Activated T-cell treated with anti-CD3 and anti-CD28 coated beads, Interleukin-2, amount 50 U/mL, for 72 hours (primary cell): ENCODE data around the gene C2orf15. TPM values are rescaled to one million over a fixed set of nuclear protein-coding genes. Genes with fewer than 3 reads are reported as not detected.
"Not testable (repeated sequence)": the region's sequence is repeated elsewhere in the genome, so short reads cannot be mapped to it uniquely, and the experiment has no call there.

Source experiments
- ATAC-seq, 2 donors: fragments of 150-1000 bp; cut with Tn5 transposase; replicated peaks in 1 of 2; 2 replicates each; pipeline ENCODE4 v1.10.0; 2021; ENCODE audit warnings: moderate library complexity in 2 of 2, mild to moderate bottlenecking in 1 of 2
- DNase-seq, 2 donors: peaks; one replicate each; pipeline ENCODE4 v3.0.0; 2021 to 2022; ENCODE audit warnings: mixed read lengths in 1 of 2
- H3K27ac Mint-ChIP-seq: one replicate; pipeline ENCODE4 v1.8.0; 2022; ENCODE audit warnings: mild to moderate bottlenecking, moderate library complexity, mixed read lengths
- H3K27me3 Mint-ChIP-seq: one replicate; pipeline ENCODE4 v1.8.0; 2022; ENCODE audit warnings: low read depth, mixed read lengths
- H3K36me3 Mint-ChIP-seq, 2 donors: one replicate each; pipeline ENCODE4 v1.8.0; 2022; ENCODE audit warnings: mixed read lengths in 2 of 2, mild to moderate bottlenecking in 1 of 2; ENCODE audit not compliant: insufficient read depth in 2 of 2
- H3K4me1 Mint-ChIP-seq: one replicate; pipeline ENCODE4 v1.8.0; 2022; ENCODE audit warnings: low read depth, mixed read lengths
- H3K4me3 Mint-ChIP-seq, 2 donors: one replicate each; pipeline ENCODE4 v1.8.0; 2022; ENCODE audit warnings: mild to moderate bottlenecking in 2 of 2, mixed read lengths in 2 of 2, moderate library complexity in 2 of 2
- H3K9me3 Mint-ChIP-seq, 2 donors: one replicate each; pipeline ENCODE4 v1.8.0; 2022; ENCODE audit warnings: mixed read lengths in 2 of 2
- total RNA-seq, 2 donors: library from RNA; stranded (reverse); gene quantifications; one replicate each; pipeline ENCODE4 v1.2.3, GENCODE V29; 2022

Gene C2orf15
- total RNA-seq, 2 donors from 2014 or later: 1.7 to 1.9 TPM

DNA sequence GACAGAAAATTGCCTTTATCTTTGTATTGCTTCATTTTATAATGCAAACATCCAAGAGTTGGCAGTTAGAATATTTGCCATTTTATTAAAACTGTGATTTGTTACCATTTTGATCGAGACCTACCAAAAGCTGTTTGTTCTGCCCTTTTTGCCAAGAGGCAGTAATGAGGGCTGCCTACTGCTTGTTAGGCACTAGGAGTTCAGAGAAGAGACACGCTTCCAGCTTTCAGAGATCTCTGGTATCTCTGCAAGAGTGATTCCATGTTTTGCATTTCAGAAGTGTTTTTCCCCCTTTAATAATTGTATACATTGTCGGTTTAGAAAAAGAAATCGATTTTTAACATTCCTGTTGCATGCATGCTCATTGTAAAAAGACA lies 40.1 kb downstream of the C2orf15 start:
- H3K27ac Mint-ChIP-seq: peak overlapping the region; percentile 98
- peaks cover 57% of the 10 kb centered on the region for H3K4me1 Mint-ChIP-seq
- H3K9me3 Mint-ChIP-seq: no peaks in the 10 kb centered on the region
- DNase-seq (no peak), ATAC-seq (no peak)
- peaks cover 6 to 7% of the 10 kb centered on the region in 2 donors for H3K36me3 Mint-ChIP-seq
- H3K27me3 Mint-ChIP-seq: no peaks in the 10 kb centered on the region
- peak overlapping the region; percentile 98 to 99 for H3K4me3 Mint-ChIP-seq

DNA sequence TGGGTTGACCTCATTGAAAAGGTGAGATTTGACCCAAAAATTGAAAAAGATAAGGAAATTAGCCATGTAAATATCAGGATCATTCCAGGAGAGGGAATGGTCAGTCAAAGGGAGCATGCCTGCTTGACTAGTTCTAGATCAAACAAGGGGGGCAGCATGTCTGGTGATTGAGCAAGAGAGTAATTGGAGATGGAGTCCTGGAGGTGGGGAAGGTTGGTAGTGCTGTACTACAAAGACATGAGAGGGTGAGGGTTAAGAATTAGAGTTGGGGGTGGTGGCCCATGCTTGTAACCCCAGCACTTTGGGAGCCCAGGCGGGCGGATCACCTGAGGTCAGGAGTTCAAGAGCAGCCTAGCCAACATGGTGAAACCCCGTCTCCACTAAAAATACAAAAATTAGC lies 41.5 kb downstream of the C2orf15 start:
- DNase-seq: no peak
- H3K4me1 Mint-ChIP-seq: peaks cover 49% of the 10 kb centered on the region
- H3K27me3 Mint-ChIP-seq: no peaks in the 10 kb centered on the region
- no peaks in the 10 kb centered on the region for H3K9me3 Mint-ChIP-seq
- no peak overlapping the region for H3K27ac Mint-ChIP-seq
- ATAC-seq: no peak
- peak overlapping the region in 1 of 2 donors; percentile 2 for H3K4me3 Mint-ChIP-seq
- H3K36me3 Mint-ChIP-seq: peaks cover 4 to 7% of the 10 kb centered on the region in 2 donors

DNA sequence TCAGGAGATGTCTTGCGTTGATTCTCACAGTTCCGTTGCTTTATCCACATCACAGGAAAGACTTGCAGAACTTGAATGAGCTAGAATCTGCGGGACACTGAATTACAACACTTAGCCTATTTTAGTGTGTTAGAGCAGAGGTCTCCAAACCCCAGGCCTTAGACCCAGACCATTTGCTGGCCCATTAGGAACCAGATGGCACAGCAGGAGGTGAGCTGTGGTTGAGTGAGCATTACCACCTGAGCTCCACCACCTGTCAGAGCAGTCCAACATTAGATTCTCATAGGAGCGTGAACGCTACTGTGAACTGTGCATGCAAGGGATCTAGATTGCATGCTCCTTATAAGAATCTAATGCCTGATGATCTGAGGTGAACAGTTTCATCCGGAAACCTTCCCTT lies 43.3 kb downstream of the C2orf15 start:
- DNase-seq (no peak), ATAC-seq (no peak)
- no peaks in the 10 kb centered on the region for H3K9me3 Mint-ChIP-seq
- H3K36me3 Mint-ChIP-seq: peaks cover 5 to 16% of the 10 kb centered on the region in 2 donors
- H3K4me1 Mint-ChIP-seq: peaks cover 38% of the 10 kb centered on the region
- H3K4me3 Mint-ChIP-seq: no peak overlapping the region
- H3K27ac Mint-ChIP-seq: no peak overlapping the region
- no peaks in the 10 kb centered on the region for H3K27me3 Mint-ChIP-seq

DNA sequence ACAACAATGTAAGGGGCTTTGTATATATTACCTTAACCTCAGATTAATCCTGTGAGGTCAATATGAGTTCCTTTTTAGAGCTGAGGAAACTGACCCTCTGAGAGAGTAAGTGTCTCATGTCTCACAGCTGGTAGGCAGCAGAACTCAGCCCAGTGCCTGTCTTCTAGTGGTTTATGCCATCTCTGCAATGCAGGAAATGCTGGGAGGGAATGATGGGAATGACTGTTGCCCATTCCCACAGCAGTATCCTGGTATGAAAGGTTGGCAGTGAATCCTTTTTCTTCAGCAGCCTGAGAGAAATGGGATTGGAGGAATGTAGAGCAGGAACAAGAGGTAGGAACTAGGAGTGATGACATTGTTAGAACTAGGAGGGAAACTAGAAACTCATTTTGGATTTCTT lies 45.5 kb downstream of the C2orf15 start:
- H3K36me3 Mint-ChIP-seq: peaks cover 5 to 21% of the 10 kb centered on the region in 2 donors
- ATAC-seq (no peak), DNase-seq (no peak)
- no peaks in the 10 kb centered on the region for H3K27me3 Mint-ChIP-seq
- no peaks in the 10 kb centered on the region for H3K9me3 Mint-ChIP-seq
- H3K27ac Mint-ChIP-seq: no peak overlapping the region
- peaks cover 27% of the 10 kb centered on the region for H3K4me1 Mint-ChIP-seq
- no peak overlapping the region for H3K4me3 Mint-ChIP-seq

DNA sequence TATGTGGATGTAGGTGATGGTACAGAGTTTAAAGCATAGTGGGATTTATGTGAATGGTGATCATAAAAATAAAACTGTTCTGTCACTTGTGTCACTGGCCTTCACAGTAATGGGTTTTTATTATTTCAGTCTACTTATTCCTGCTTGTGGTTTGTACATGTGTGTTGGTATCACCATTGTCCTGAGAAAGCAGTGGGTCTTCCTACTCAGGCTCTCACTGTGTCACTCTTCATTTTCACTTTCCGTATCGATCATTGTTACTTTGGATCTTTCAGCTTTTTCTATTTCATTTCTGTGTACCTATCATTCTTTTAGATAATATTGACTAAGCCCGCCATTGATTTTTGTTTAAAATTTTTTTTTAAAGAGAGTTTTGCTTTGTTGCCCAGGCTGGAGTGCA lies 46.9 kb downstream of the C2orf15 start:
- Mint-ChIP-seq H3K4me3 (peak overlapping the region in 1 of 2 donors; percentile 30), H3K9me3 (peaks cover 0 to 2% of the 10 kb centered on the region in 2 donors), H3K36me3 (peaks cover 8 to 27% of the 10 kb centered on the region in 2 donors), H3K27me3 (no peaks in the 10 kb centered on the region), H3K4me1 (peaks cover 19% of the 10 kb centered on the region), H3K27ac (peak overlapping the region; percentile 84)
- DNase-seq: no peak
- no peak for ATAC-seq

DNA sequence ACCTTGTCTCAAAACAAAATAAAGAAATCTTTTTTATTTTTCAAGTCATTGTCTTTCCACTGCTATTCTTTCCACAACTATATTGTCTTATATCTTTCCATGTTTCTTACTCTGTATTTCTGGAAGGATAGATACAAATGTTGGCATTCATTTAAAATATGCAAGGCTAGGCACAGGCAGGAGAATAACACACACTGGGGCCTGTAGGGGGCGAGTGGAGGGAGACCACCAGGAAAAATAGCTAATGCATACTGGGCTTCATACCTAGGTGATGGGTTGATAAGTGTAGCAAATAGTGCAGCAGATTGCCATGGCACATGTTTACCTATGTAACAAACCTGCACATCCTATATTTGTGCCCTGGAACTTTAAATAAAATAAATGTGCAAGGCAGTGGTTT lies 49.0 kb downstream of the C2orf15 start:
- no peaks in the 10 kb centered on the region for H3K27me3 Mint-ChIP-seq
- H3K9me3 Mint-ChIP-seq: peaks cover 0 to 2% of the 10 kb centered on the region in 2 donors
- no peak overlapping the region for H3K27ac Mint-ChIP-seq
- peaks cover 11% of the 10 kb centered on the region for H3K4me1 Mint-ChIP-seq
- peaks cover 11 to 30% of the 10 kb centered on the region in 2 donors for H3K36me3 Mint-ChIP-seq
- no peak for ATAC-seq
- no peak overlapping the region for H3K4me3 Mint-ChIP-seq
- no peak for DNase-seq

DNA sequence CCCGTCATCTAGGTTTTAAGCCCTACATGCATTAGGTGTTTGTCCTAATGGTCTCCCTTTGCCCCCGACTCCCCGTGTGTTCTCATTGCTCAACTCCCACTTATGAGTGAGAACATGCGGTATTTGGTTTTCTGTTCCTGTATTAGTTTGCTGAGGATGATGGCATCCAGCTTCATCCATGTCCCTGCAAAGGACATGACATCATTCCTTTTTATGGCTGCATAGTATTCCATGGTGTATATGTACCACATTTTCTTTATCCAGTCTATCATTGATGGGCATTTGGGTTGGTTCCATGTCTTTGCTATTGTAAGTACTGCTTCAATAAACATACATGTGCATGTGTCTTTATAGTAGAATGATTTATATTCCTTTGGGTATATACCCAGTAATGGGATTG lies 50.9 kb downstream of the C2orf15 start:
- not testable (repeated sequence) for DNase-seq, H3K9me3 Mint-ChIP-seq, ATAC-seq, H3K27me3 Mint-ChIP-seq, H3K4me3 Mint-ChIP-seq, H3K27ac Mint-ChIP-seq
- peaks cover 11% of the 10 kb centered on the region for H3K4me1 Mint-ChIP-seq
- peaks cover 11 to 30% of the 10 kb centered on the region in 2 donors for H3K36me3 Mint-ChIP-seq

DNA sequence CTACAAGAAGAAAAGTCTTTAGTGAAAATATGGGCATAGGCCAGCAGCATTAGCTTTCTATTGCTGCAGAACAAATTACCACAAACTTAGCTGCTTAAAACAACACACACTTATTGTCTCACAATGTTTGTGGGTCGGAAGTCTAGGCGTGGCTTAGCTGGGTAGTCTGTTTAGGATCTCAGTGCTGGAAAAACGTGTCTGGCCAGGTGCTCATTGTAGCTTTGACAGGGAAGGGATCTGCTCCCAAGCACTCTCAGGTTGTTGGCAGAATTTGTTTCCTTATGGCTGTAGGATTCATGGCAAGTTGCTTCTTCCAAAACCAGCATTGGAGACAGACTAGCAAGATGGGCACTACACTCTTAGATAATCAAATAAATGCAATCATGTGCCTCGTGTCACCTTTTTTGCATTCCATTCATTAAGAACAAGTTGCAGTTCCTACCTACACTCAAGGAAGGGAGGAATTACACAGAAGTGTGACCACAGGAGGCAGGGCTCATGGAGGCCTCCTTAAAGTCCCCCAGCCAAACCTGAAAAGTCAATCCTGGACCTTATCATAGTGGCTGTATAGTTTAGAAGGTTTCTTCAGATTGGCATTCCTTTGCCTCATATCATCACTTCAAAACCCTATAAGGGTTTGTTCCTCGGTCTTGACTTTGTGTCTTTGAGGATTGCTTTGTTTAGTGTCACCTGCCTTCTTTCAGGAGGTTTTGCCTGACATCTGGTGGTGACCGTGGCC lies 56.8 kb downstream of the C2orf15 start:
- Mint-ChIP-seq H3K36me3 (peaks cover 3% of the 10 kb centered on the region in 2 donors), H3K4me3 (no peak overlapping the region), H3K4me1 (no peaks in the 10 kb centered on the region), H3K9me3 (no peaks in the 10 kb centered on the region), H3K27me3 (no peaks in the 10 kb centered on the region), H3K27ac (no peak overlapping the region)
- DNase-seq: no peak
- no peak for ATAC-seq

DNA sequence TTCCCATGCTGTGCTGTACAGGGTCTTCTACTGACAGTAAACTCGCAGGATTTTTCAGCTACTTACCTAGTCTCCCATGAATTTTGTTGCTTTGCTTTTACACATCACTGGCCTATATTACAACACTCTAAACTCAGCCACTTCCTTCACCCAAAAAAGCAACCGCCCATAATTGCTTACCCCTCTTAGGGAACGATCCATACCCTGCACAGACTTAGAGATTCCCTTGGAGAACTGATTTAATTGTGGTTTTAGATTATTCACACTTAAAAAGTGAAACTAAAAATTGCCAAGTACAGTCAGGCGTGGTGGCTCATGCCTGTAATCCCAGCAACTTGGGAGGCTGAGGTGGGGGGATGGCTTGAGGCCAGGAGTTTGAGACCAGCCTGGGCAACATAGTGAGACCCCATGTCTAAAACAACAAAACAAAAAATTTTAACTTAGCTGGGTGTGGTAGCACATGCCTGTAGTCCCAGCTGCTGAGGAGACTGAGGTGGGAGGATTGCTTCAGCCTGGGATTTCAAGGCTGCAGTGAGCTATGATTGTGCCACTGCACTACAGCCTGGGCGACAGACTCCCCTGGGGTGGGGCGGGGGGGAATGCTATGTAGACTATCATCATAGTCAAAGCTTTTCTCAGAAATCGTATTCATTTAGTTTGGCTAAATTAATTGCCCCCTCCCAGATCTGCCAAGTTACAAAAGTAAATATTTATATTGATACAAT lies 58.7 kb downstream of the C2orf15 start:
- Mint-ChIP-seq H3K27ac (no peak overlapping the region), H3K27me3 (no peaks in the 10 kb centered on the region), H3K4me3 (no peak overlapping the region), H3K4me1 (no peaks in the 10 kb centered on the region), H3K36me3 (peaks cover 0 to 2% of the 10 kb centered on the region in 2 donors), H3K9me3 (no peaks in the 10 kb centered on the region)
- DNase-seq (no peak), ATAC-seq (no peak)

Other genes starting within 250 kb of the C2orf15 start
- under 1 TPM; 0.19 to 0.79 TPM for gene CRACDL, start 205.5 kb upstream of the C2orf15 start, total RNA-seq
- 10 to 100 TPM; 14.4 to 14.5 TPM for gene TSGA10, start 13.2 kb downstream of the C2orf15 start, total RNA-seq
- 1 to 10 TPM; 4.9 to 5.6 TPM for gene LIPT1, start 13.3 kb downstream of the C2orf15 start, total RNA-seq
- 10 to 100 TPM; 68.1 to 85.1 TPM for gene MITD1, start 39.4 kb downstream of the C2orf15 start, total RNA-seq
- 10 to 100 TPM; 32.7 to 41.8 TPM for gene MRPL30, start 39.5 kb downstream of the C2orf15 start, total RNA-seq
- not detected for gene LYG2, start 114.0 kb downstream of the C2orf15 start, total RNA-seq
- gene LYG1, start 159.5 kb downstream of the C2orf15 start, total RNA-seq: 1 to 10 TPM in 1 of 2 donors, under 1 TPM in 1; 0.83 to 1.5 TPM
- 10 to 100 TPM; 24.5 to 30.9 TPM for gene TXNDC9, start 194.6 kb downstream of the C2orf15 start, total RNA-seq
- gene EIF5B, start 195.7 kb downstream of the C2orf15 start, total RNA-seq: 10 to 100 TPM; 44.3 to 49.0 TPM